Subcutaneous adipose tissue (tissue), 4 donors: ENCODE data around the gene PFKP. TPM values are rescaled to one million over a fixed set of nuclear protein-coding genes. Genes with fewer than 3 reads are reported as not detected.

Source experiments
- total RNA-seq, 4 donors: library from RNA; depleted of rRNA; stranded (reverse); fragments of >200 nt; gene quantifications; one replicate each; pipeline ENCODE4 v1.1.0, GENCODE V29; 2016
- TF ChIP-seq, protein P1 (sequence below): fragments of 450-650 bp; IDR thresholded peaks from one replicate; pipeline ENCODE4 v1.5.1; 2016; ENCODE audit warnings: low read depth, mild to moderate bottlenecking, control low read depth, antibody characterized with exemption, moderate library complexity

Gene PFKP
- total RNA-seq, 4 donors from 2014 or later = 18.3 to 25.3 (median 20.0) TPM

DNA sequence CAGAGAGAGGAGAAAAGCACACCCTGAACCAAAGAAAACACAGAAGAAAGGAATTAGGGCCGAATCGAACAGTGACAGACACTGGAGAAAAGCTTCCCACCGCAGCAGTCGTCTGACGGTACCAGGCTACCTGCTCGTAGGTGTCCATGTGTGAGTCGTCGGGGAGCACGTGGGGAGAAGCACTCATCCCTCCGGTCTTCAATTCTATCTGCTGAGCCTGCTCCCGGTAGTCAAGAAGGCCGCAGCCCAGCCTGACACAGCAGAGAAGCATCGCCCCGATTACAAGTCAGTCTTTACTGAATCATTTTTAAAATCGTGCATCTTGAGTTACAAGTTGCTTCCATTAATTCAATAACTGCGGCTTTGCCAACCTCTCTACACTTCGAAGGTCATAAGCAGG lies 80.7 kb downstream of the PFKP start:
- TF ChIP-seq, protein P1, sequence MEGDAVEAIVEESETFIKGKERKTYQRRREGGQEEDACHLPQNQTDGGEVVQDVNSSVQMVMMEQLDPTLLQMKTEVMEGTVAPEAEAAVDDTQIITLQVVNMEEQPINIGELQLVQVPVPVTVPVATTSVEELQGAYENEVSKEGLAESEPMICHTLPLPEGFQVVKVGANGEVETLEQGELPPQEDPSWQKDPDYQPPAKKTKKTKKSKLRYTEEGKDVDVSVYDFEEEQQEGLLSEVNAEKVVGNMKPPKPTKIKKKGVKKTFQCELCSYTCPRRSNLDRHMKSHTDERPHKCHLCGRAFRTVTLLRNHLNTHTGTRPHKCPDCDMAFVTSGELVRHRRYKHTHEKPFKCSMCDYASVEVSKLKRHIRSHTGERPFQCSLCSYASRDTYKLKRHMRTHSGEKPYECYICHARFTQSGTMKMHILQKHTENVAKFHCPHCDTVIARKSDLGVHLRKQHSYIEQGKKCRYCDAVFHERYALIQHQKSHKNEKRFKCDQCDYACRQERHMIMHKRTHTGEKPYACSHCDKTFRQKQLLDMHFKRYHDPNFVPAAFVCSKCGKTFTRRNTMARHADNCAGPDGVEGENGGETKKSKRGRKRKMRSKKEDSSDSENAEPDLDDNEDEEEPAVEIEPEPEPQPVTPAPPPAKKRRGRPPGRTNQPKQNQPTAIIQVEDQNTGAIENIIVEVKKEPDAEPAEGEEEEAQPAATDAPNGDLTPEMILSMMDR = no peak

DNA sequence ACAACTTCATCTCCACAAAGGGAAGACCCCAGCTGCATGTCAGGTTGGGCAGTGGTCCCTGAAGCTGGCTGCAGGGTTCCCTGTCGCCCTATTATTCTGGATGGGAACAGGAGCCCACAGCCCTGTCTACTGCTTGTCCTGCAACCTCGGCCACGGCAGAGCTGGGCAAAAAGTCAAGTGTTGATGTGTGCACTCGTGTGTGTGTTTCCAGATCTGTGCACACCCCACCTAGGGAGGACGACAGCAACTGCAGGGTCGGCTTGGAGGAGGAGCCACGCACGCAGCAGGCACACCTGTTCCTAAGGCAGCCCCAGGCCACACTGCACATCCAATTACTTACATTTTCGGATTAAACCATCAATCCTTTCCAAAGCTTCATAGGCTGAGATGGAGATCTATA lies 81.6 kb downstream of the PFKP start:
- TF ChIP-seq, protein P1 = no peak

DNA sequence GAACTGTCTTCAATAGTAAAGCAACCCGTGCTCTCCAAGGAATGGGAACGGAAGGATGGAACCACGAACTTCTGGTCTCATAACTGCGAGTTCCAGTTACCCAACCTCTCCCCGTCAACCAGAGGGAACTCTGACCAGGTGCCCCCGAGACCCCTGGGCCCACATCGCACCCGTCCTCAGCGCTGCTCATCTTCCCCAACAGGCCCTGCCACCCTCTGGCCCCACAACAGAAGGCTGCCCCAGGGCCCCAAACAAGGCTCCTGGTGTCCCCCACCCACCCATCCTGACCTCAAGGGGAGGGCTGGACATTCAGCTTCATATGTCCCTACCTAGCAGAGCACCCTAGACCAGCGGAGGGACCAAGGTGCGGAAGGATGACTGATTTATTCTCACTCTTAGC lies 82.6 kb downstream of the PFKP start:
- TF ChIP-seq, protein P1 = no peak

DNA sequence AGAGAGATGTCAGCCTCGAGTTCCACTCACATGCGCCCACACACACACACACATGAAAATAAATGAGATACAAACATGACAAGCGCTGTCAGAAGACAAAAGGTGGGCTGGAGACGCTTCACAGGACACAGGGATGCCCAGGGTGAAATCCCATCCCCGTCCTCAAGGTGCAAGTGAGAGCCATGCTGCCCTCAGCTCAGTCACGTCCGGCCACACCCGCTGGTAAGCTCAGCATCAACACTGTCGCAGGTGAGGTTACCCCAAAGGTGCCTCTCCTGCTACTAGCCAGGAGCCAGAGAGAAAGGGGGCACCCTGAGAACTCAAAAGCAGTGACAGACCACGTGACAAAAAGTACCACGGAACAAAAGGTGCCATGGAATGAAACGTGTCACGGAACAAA lies 83.0 kb downstream of the PFKP start:
- TF ChIP-seq, protein P1 = no peak

DNA sequence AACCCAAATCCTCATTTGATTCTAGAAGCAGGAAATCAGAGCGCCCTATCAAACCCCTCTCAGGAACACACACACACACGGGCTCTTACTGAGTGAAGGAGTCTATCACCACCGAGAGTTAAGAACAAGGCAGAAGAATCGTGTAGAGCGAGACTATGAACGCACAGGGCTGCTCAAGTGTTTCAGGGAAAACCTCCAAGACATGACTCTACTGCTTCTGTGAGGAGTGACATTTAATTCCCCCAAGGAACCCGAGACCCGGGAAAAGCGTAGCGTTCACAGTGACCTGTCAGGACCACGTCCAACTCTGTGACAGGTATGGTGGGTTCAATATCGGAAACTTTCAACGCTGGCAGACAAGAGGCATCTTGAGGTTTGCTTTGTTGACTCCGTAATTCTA lies 83.6 kb downstream of the PFKP start:
- TF ChIP-seq, protein P1 = no peak

DNA sequence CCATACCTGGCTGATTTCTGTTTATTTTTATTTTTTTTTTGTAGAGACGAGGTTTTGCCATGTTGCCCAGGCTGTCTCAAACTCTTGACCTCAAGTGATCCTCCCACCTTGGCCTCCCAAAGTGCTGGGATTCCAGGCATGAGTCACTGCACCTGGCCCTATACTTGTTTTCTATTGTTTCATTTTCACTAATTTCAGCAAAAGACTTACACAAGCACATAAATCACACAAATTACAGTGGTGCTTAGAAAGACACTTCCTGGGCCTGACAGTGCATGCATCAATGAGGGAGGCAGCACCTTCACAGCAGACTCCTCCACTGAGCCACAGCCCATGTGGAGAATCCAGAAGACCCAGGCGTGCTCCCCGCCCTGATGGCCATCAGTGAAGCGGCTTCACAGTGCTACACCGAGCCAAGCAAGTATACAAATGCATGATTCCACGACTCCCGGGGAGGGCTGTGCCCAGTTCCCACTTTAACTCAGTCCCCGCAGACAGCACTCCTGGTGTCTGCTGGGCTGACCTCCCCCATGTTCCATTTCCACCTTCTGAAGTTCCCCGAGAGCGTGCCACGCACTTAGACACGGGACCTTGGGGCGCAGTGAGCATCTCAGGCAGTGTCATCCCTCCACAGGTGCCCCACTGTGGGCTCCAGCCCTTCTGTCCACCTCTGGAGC lies 84.7 kb downstream of the PFKP start:
- TF ChIP-seq, protein P1 = no peak

DNA sequence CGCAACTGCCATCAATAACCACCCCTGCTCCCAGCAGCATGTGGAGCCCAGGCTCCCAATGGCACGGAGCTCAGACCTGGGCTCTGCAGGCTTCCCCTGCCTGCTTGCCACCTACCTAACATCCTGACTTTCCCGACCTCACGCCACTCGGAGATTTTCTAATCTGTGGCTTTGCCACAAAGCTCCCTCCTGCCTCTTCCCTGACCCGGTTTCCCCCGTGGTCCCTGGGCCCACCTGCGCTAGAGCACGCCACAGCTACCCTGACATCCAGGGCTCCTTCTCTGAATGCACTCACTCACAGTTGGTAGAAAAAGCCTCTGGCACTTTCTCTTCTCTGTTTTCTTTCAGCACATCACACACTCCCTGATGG lies 85.2 kb downstream of the PFKP start:
- TF ChIP-seq, protein P1 = no peak
